Prostate gland (tissue), 2 donors: ENCODE results near the gene TBC1D13. TPM values are rescaled to one million over a fixed set of nuclear protein-coding genes. Genes with fewer than 3 reads are reported as not detected.
A peak's percentile ranks its signal among the peaks of the same experiment; 100 is the strongest.

Experiments used
- DNase-seq: peaks from one replicate; pipeline ENCODE4 v3.0.0-alpha.2; 2019; ENCODE audit warnings: low spot score
- H3K27ac ChIP-seq, 2 donors: fragments of 200-600 bp; sonication (generic); 2 replicates each; pipeline ENCODE4 v1.5.1; 2017 to 2019
- H3K27me3 ChIP-seq: fragments of 200-600 bp; sonication (generic); replicated peaks from 2 replicates; pipeline ENCODE4 v1.5.1; 2019; ENCODE audit not compliant: insufficient read depth
- H3K36me3 ChIP-seq, 2 donors: fragments of 200-600 bp; sonication (generic); 1 replicate in 1 of 2; 2 replicates in 1 of 2; pipeline versions ENCODE4 v1.5.1 to v1.8.1; 2017 to 2019
- H3K4me1 ChIP-seq: fragments of 200-600 bp; sonication (generic); replicated peaks from 2 replicates; pipeline ENCODE4 v1.5.1; 2019
- H3K4me3 ChIP-seq, 2 donors: fragments of 200-600 bp; sonication (generic); 2 replicates each; pipeline ENCODE4 v1.5.1; 2017 to 2019
- H3K9me3 ChIP-seq: fragments of 200-600 bp; sonication (generic); 2 replicates; pipeline ENCODE4 v1.5.1; 2017
- CTCF ChIP-seq, 4 experiments: fragments of 200-600 bp in 2 of 4; fragments of 450-650 bp in 2 of 4; sonication (generic) in 2 of 4; IDR thresholded peaks; 1 replicate in 3 of 4; 2 replicates in 1 of 4; pipeline ENCODE4 v1.5.1; 2016 to 2019; ENCODE audit warnings: antibody characterized with exemption in 4 of 4, mild to moderate bottlenecking in 2 of 4, moderate library complexity in 2 of 4
- POLR2A ChIP-seq: fragments of 450-650 bp; IDR thresholded peaks from one replicate; pipeline ENCODE4 v1.6.1; 2016; ENCODE audit warnings: antibody characterized with exemption, mild to moderate bottlenecking
- POLR2AphosphoS5 ChIP-seq: sonication (generic); formaldehyde crosslinking; IDR thresholded peaks from one replicate; pipeline ENCODE4 v1.6.1; 2017; ENCODE audit warnings: antibody characterized with exemption
- WGBS: methylation state at CpG from one replicate; pipeline ENCODE4 v1.1.5; 2018; 5-methylcytosine and 5-hydroxymethylcytosine counted together
- intact Hi-C: fragments of 100-400 bp; cut with DNase I; formaldehyde crosslinking; loops from one replicate; pipeline ENCODE4 v1.14.2; 2022
- total RNA-seq, 2 donors: library from RNA; depleted of rRNA; stranded (reverse); fragments of >200 nt; gene quantifications; one replicate each; pipeline ENCODE4 v1.1.0, GENCODE V29; 2016

TBC1D13 gene
- total RNA-seq, 2 donors from 2014 or later = 23.5 to 29.4 TPM

GRCh38 chr9:128828267-128828666 is 41.2 kb downstream of the TBC1D13 start:
- no peaks in the 10 kb centered on the region for H3K36me3 ChIP-seq
- DNase-seq = no peak
- 88% methylated on average over 8 of the region's 8 CpGs for WGBS
- no peak overlapping the region for H3K27ac ChIP-seq
- intact Hi-C loops = loop anchor here (2.0 kb wide), 1 partner anchor 55 kb away; the partner anchor contains the start of gene LRRC8A
- no peaks in the 10 kb centered on the region for H3K9me3 ChIP-seq
- no peak for TF ChIP-seq POLR2AphosphoS5
- no peak for TF ChIP-seq CTCF (IDR thresholded peaks at IDR 0.05)
- TF ChIP-seq POLR2A = no peak
- H3K4me3 ChIP-seq = no peak overlapping the region
- no peaks in the 10 kb centered on the region for H3K27me3 ChIP-seq
- H3K4me1 ChIP-seq = peaks cover 10% of the 10 kb centered on the region

- peak overlapping the region; percentile 67 to 80 for H3K4me3 ChIP-seq
- intact Hi-C loops = loop anchor here (2.0 kb wide), 1 partner anchor 54 kb away; the partner anchor contains the start of gene LRRC8A
- no peak for DNase-seq
- no peaks in the 10 kb centered on the region for H3K36me3 ChIP-seq
- H3K9me3 ChIP-seq = no peaks in the 10 kb centered on the region
- peaks cover 7% of the 10 kb centered on the region for H3K4me1 ChIP-seq
- WGBS = 29% methylated on average over 18 of the region's 18 CpGs
- peak overlapping the region; percentile 55 to 63 for H3K27ac ChIP-seq
- no peaks in the 10 kb centered on the region for H3K27me3 ChIP-seq
- TF ChIP-seq POLR2AphosphoS5 = no peak
- TF ChIP-seq POLR2A = no peak
- TF ChIP-seq CTCF (IDR thresholded peaks at IDR 0.05) = no peak
These were observed 41.8 kb downstream of the TBC1D13 start for GRCh38 chr9:128828719-128829452.

- peak; percentile 93 for DNase-seq
- Histone ChIP-seq H3K27ac (peak within 1 kb of the TSS; percentile 55 to 63), H3K27me3 (no peaks in the 10 kb centered on the region), H3K4me3 (peak within 1 kb of the TSS; percentile 67 to 80), H3K4me1 (peaks cover 2% of the 10 kb centered on the region), H3K36me3 (no peaks in the 10 kb centered on the region), H3K9me3 (no peaks in the 10 kb centered on the region)
- TF ChIP-seq CTCF (IDR thresholded peaks at IDR 0.05) = peak in 1 of 4 experiments; percentile 21
- peak; percentile 33 for TF ChIP-seq POLR2A
- peak; percentile 92 for TF ChIP-seq POLR2AphosphoS5
- 1% methylated on average over 48 of the region's 56 CpGs for WGBS
- intact Hi-C loops = loop anchor here (2.0 kb wide), 1 partner anchor 53 kb away; the partner anchor contains the start of gene LRRC8A
These were observed 42.6 kb downstream of the TBC1D13 start, which contains the start of gene SPOUT1 for GRCh38 chr9:128829477-128830251. Gene SPOUT1, minus strand, starts transcription at chr9:128829794. Its CDS starts 14 bp downstream, at chr9:128829780.

- TF ChIP-seq CTCF (IDR thresholded peaks at IDR 0.05) (no peak), POLR2A (no peak), POLR2AphosphoS5 (no peak)
- intact Hi-C loops = no loop called here
- Histone ChIP-seq H3K27me3 (no peaks in the 10 kb centered on the region), H3K9me3 (no peaks in the 10 kb centered on the region), H3K27ac (no peak overlapping the region), H3K36me3 (no peaks in the 10 kb centered on the region), H3K4me3 (no peak overlapping the region), H3K4me1 (no peaks in the 10 kb centered on the region)
- 91% methylated on average over 10 of the region's 10 CpGs for WGBS
- DNase-seq = no peak
These were observed 46.6 kb downstream of the TBC1D13 start for GRCh38 chr9:128833696-128834095.
